H1 (cell line): ENCODE results near the gene NACAD. TPM values are rescaled to one million over a fixed set of nuclear protein-coding genes. Genes with fewer than 3 reads are reported as not detected.

ENCODE experiments used
- CTCF ChIA-PET: fragments of 300-600 bp; sonication (Branson Sonifier 250); formaldehyde crosslinking; loops from one replicate; lab custom pipeline; 2021; ENCODE audit not compliant: partially characterized antibody; lab: Charles Lee
- POLR2A ChIA-PET: fragments of 300-600 bp; sonication (Branson Sonifier 250); formaldehyde crosslinking; loops from one replicate; lab custom pipeline; 2021; ENCODE audit warnings: inconsistent platforms; ENCODE audit not compliant: partially characterized antibody; lab: Charles Lee
- DNase-seq, 2 experiments: peaks; one replicate each; pipeline versions ENCODE4 v3.0.0 to v3.0.0-alpha.2; 2010 to 2022; ENCODE audit warnings: low spot score in 2 of 2, low read depth in 1 of 2, mixed read lengths in 1 of 2
- FAIRE-seq: peaks from 2 replicates; lab custom pipeline; 2011; peaks lifted over from hg19 to GRCh38; lab: Jason Lieb, UNC
- H2AFZ ChIP-seq: 2 replicates; pipeline ENCODE4 v1.8.1; 2012; ENCODE audit warnings: low read length, inconsistent platforms
- H2AK5ac ChIP-seq: 2 replicates; pipeline ENCODE4 v1.6.1; 2013; ENCODE audit warnings: low read depth, low read length
- H2BK120ac ChIP-seq: replicated peaks from 2 replicates; pipeline ENCODE3; 2013; ENCODE audit warnings: low read depth, low read length, inconsistent platforms
- H2BK12ac ChIP-seq: 2 replicates; pipeline ENCODE4 v1.6.1; 2013; ENCODE audit warnings: low read depth, low read length
- H2BK15ac ChIP-seq: 2 replicates; pipeline ENCODE4 v1.6.1; 2013; ENCODE audit warnings: low read length
- H2BK20ac ChIP-seq: 2 replicates; pipeline ENCODE4 v1.6.1; 2013; ENCODE audit warnings: low read length
- H2BK5ac ChIP-seq: 2 replicates; pipeline ENCODE4 v1.6.1; 2013; ENCODE audit warnings: low read depth, low read length
- H3K14ac ChIP-seq: 2 replicates; pipeline ENCODE4 v1.6.1; 2013; ENCODE audit warnings: inconsistent platforms; ENCODE audit not compliant: insufficient read length
- H3K18ac ChIP-seq: 2 replicates; pipeline ENCODE4 v1.6.1; 2013; ENCODE audit warnings: low read length; ENCODE audit errors: extremely low read depth
- H3K23ac ChIP-seq: 2 replicates; pipeline ENCODE4 v1.6.1; 2013; ENCODE audit warnings: inconsistent platforms; ENCODE audit not compliant: insufficient read length
- H3K23me2 ChIP-seq: 2 replicates; pipeline ENCODE4 v1.6.1; 2013; ENCODE audit warnings: low read depth, low read length
- H3K27ac ChIP-seq: 2 replicates; pipeline ENCODE4 v1.6.1; 2011; ENCODE audit warnings: low read depth, low read length, inconsistent platforms
- H3K27me3 ChIP-seq, 4 experiments: replicated peaks in 1 of 4; 1 replicate in 1 of 4; 2 replicates in 3 of 4; pipeline versions ENCODE4 v1.6.1 to v1.8.1; 2011 to 2013; ENCODE audit warnings: low read length in 3 of 4, mild to moderate bottlenecking in 3 of 4, inconsistent platforms in 2 of 4, mixed read lengths in 2 of 4, moderate library complexity in 1 of 4; ENCODE audit not compliant: control insufficient read depth in 3 of 4, insufficient read depth in 3 of 4; ENCODE audit errors: extremely low read depth in 1 of 4
- H3K36me3 ChIP-seq, 4 experiments: 2 replicates each; pipeline versions ENCODE4 v1.6.1 to v1.8.1; 2011 to 2013; ENCODE audit warnings: mild to moderate bottlenecking in 4 of 4, low read length in 3 of 4, moderate library complexity in 2 of 4, control low read depth in 1 of 4, inconsistent platforms in 1 of 4; ENCODE audit not compliant: insufficient read depth in 4 of 4, control insufficient read depth in 2 of 4
- H3K4ac ChIP-seq: replicated peaks from 2 replicates; pipeline ENCODE3; 2013; ENCODE audit warnings: low read length, low read depth, mixed read lengths, inconsistent platforms; ENCODE audit not compliant: insufficient read length
- H3K4me1 ChIP-seq, 4 experiments: replicated peaks in 1 of 4; 1 replicate in 1 of 4; 2 replicates in 3 of 4; pipeline versions ENCODE4 v1.6.1 to v1.8.1; 2011 to 2013; ENCODE audit warnings: low read length in 3 of 4, inconsistent platforms in 2 of 4, mixed read lengths in 1 of 4; ENCODE audit not compliant: insufficient read depth in 4 of 4, control insufficient read depth in 3 of 4
- H3K4me2 ChIP-seq, 2 experiments: 2 replicates each; pipeline versions ENCODE4 v1.6.1 to v1.8.1; 2011 to 2013; ENCODE audit warnings: low read depth in 2 of 2, low read length in 2 of 2, control low read depth in 1 of 2, inconsistent platforms in 1 of 2, mild to moderate bottlenecking in 1 of 2; ENCODE audit not compliant: insufficient read depth in 1 of 2
- H3K4me3 ChIP-seq, 4 experiments: fragments of 200-600, 300-600 bp in 1 of 4; sonication (generic), shearing (Covaris generic), sonication (Bioruptor Twin) in 1 of 4; 2 replicates each; pipeline versions ENCODE4 v1.5.1 to v1.8.1; 2011 to 2016; ENCODE audit warnings: low read length in 4 of 4, low read depth in 3 of 4, control low read depth in 2 of 4, inconsistent platforms in 2 of 4, mild to moderate bottlenecking in 2 of 4, mixed read lengths in 1 of 4, moderate library complexity in 1 of 4; ENCODE audit not compliant: insufficient read depth in 2 of 4; ENCODE audit errors: extremely low read depth in 1 of 4
- H3K56ac ChIP-seq: replicated peaks from 2 replicates; pipeline ENCODE3; 2013; ENCODE audit warnings: low read depth, mild to moderate bottlenecking, mixed read lengths, low read length, inconsistent platforms; ENCODE audit not compliant: insufficient read length
- H3K79me1 ChIP-seq: 2 replicates; pipeline ENCODE4 v1.6.1; 2013; ENCODE audit warnings: low read depth, low read length, control low read depth
- H3K79me2 ChIP-seq, 2 experiments: 2 replicates each; pipeline versions ENCODE4 v1.6.1 to v1.8.1; 2012 to 2013; ENCODE audit warnings: low read length in 2 of 2, mild to moderate bottlenecking in 2 of 2, inconsistent platforms in 1 of 2; ENCODE audit not compliant: insufficient read depth in 2 of 2, control insufficient read depth in 1 of 2
- H3K9ac ChIP-seq, 4 experiments: replicated peaks in 1 of 4; 1 replicate in 1 of 4; 2 replicates in 3 of 4; pipeline versions ENCODE4 v1.6.1 to v1.8.1; 2011 to 2013; ENCODE audit warnings: low read depth in 3 of 4, low read length in 3 of 4, control low read depth in 2 of 4, mild to moderate bottlenecking in 2 of 4, moderate library complexity in 2 of 4, inconsistent platforms in 1 of 4; ENCODE audit errors: extremely low read depth in 1 of 4
- H3K9me3 ChIP-seq, 2 experiments: 2 replicates each; pipeline versions ENCODE4 v1.6.1 to v1.8.1; 2012 to 2013; ENCODE audit warnings: mild to moderate bottlenecking in 2 of 2, moderate library complexity in 2 of 2, control low read depth in 1 of 2, inconsistent platforms in 1 of 2, low read depth in 1 of 2, low read length in 1 of 2, mixed read lengths in 1 of 2; ENCODE audit not compliant: insufficient read depth in 2 of 2
- H4K20me1 ChIP-seq, 2 experiments: replicated peaks in 1 of 2; 2 replicates each; pipeline versions ENCODE3 to v1.8.1; 2011 to 2013; ENCODE audit warnings: inconsistent platforms in 2 of 2, low read length in 2 of 2, mild to moderate bottlenecking in 1 of 2; ENCODE audit not compliant: insufficient read depth in 2 of 2, control insufficient read depth in 1 of 2
- H4K5ac ChIP-seq: 2 replicates; pipeline ENCODE4 v1.6.1; 2013; ENCODE audit warnings: low read length, low read depth, mixed read lengths, inconsistent platforms; ENCODE audit not compliant: insufficient read length
- H4K8ac ChIP-seq: 2 replicates; pipeline ENCODE4 v1.8.0; 2013; ENCODE audit warnings: mild to moderate bottlenecking, moderate library complexity, low read length, inconsistent platforms; ENCODE audit not compliant: insufficient read depth; ENCODE audit errors: extremely low read depth
- H4K91ac ChIP-seq: replicated peaks from 2 replicates; pipeline ENCODE3; 2013; ENCODE audit warnings: low read length, mixed read lengths, inconsistent platforms; ENCODE audit not compliant: insufficient read length
- ATF2 ChIP-seq: IDR thresholded peaks from 2 replicates; pipeline ENCODE4 v1.6.1; 2012; ENCODE audit warnings: low read length, inconsistent platforms
- BCL11A ChIP-seq, 2 experiments: IDR thresholded peaks; one replicate each; pipeline ENCODE4 v1.6.1; 2011; ENCODE audit warnings: low read depth in 2 of 2, low read length in 2 of 2, mild to moderate bottlenecking in 2 of 2
- JUN ChIP-seq: IDR thresholded peaks from 2 replicates; pipeline ENCODE4 v1.6.1; 2011; ENCODE audit warnings: low read depth, mild to moderate bottlenecking, improper control_type of control experiment, low read length
- POU5F1 ChIP-seq: IDR thresholded peaks from 2 replicates; pipeline ENCODE4 v1.6.1; 2011; ENCODE audit warnings: low read depth, mild to moderate bottlenecking, low read length, moderate library complexity
- SAP30 ChIP-seq: fragments of 300-600 bp; sonication (generic); IDR thresholded peaks from 2 replicates; pipeline ENCODE4 v1.7.1; 2012; ENCODE audit warnings: low read length, moderate library complexity, mild to moderate bottlenecking, inconsistent platforms; ENCODE audit not compliant: insufficient read depth, insufficient replicate concordance
- SP1 ChIP-seq: IDR thresholded peaks from 2 replicates; pipeline ENCODE4 v1.6.1; 2011; ENCODE audit warnings: low read depth, low read length
- TEAD4 ChIP-seq: IDR thresholded peaks from 2 replicates; pipeline ENCODE4 v1.6.1; 2012; ENCODE audit warnings: low read depth, low read length, inconsistent platforms, mixed read lengths
- WGBS, 2 experiments: shearing (Covaris generic) in 1 of 2; methylation state at CpG; one replicate each; pipeline versions ENCODE4 v1.1.6 to v1.1.7; 2013 to 2015; ENCODE audit warnings: low lambda C conversion rate in 2 of 2, mixed read lengths in 2 of 2, inconsistent platforms in 1 of 2, low coverage in 1 of 2, missing lambda C conversion rate in 1 of 2; ENCODE audit not compliant: insufficient replicate concordance in 2 of 2, insufficient coverage in 1 of 2, insufficient read length in 1 of 2; ENCODE audit errors: extremely low coverage in 1 of 2, missing lambda C conversion rate in 1 of 2; 5-methylcytosine and 5-hydroxymethylcytosine counted together
- polyA plus RNA-seq, 7 experiments: library from polyadenylated mRNA; depleted of rRNA in 3 of 7; stranded (reverse) in 5 of 7; unstranded in 2 of 7; fragments of >200 nt in 5 of 7; fragments of 200-250 nt in 2 of 7; gene quantifications; 1 replicate in 5 of 7; 2 replicates in 1 of 7; 4 replicates in 1 of 7; pipeline versions ENCODE4 v1.2.1 to v1.2.3, GENCODE V29; 2011 to 2013; ENCODE audit warnings: missing spikeins in 2 of 7, mixed read lengths in 2 of 7
- total RNA-seq: library from RNA; stranded (reverse); fragmentation: NEBNext Ultra II Directional; extraction: Animal tissue kit (Norgen Biotek cat#: 25700); gene quantifications from 2 replicates; pipeline ENCODE4 v1.2.1, GENCODE V29; 2021

Gene NACAD
- total and polyA plus RNA-seq, 2 of the 8 experiments (the other 6 are each of a cell fraction or from before 2014, with no cell fraction given), result 1.3 to 6.0 TPM

- Histone ChIP-seq H2AFZ (no peak overlapping the region), H4K5ac (no peak overlapping the region), H3K14ac (no peak overlapping the region), H2BK15ac (0 out of 2 replicates have a peak overlapping the region, but pooled peaks have one; percentile 40), H3K9me3 (no peaks in the 10 kb centered on the region), H3K4me1 (no peaks in the 10 kb centered on the region), H3K23me2 (no peaks in the 10 kb centered on the region), H3K56ac (no peak overlapping the region), H3K27ac (no peak overlapping the region), H2BK5ac (no peak overlapping the region), H4K8ac (no peak overlapping the region), H3K9ac (no peak overlapping the region), H3K79me2 (no peaks in the 10 kb centered on the region), H3K36me3 (no peaks in the 10 kb centered on the region), H3K4ac (no peak overlapping the region), H4K20me1 (no peaks in the 10 kb centered on the region), H3K23ac (no peak overlapping the region), H3K4me3 (no peak overlapping the region), H3K79me1 (no peaks in the 10 kb centered on the region), H3K4me2 (no peak overlapping the region), H3K18ac (no peak overlapping the region), H2BK12ac (no peak overlapping the region), H2BK120ac (no peak overlapping the region), H2BK20ac (no peak overlapping the region), H4K91ac (no peak overlapping the region), H2AK5ac (no peak overlapping the region), H3K27me3 (no peaks in the 10 kb centered on the region)
- FAIRE-seq, result no peak
- WGBS, 2 experiments, result 92% methylated on average over 4 of the region's 4 CpGs; no CpG with 5 or more reads in 1 of the 2 experiments
- DNase-seq, result no peak
- POLR2A ChIA-PET, result interaction anchor here (0.6 to 1.4 kb wide), 4 partner anchors 18 to 918 kb away, joined by 3 read pairs; partner anchors contain the start of gene TBRG4
- TF ChIP-seq JUN (no peak), SP1 (no peak), TEAD4 (no peak), POU5F1 (no peak), ATF2 (no peak), BCL11A (IDR thresholded peaks at IDR 0.05; ENCODE audit: low read depth in 2 of 2, low read length in 2 of 2) (no peak), SAP30 (no peak)
- CTCF ChIA-PET, result interaction anchor here (0.6 to 6.1 kb wide), 6 partner anchors 8 to 160 kb away, joined by 3 to 105 read pairs (median 3); no protein-coding TSS in a partner anchor
These were observed 44.6 kb upstream of the NACAD start for GRCh38 chr7:45133352-45133751.
